Cerebellar nuclear complex (tissue), 1 donor: ENCODE data around the gene AKIRIN2.

Experiments used
- DNase-seq, 2 experiments: peaks; one replicate each; lab custom pipeline; 2025; lab: John Stamatoyannopoulos, UW

Gene AKIRIN2

GRCh38 chr6:87655824-87656223 lies 46.2 kb downstream of the AKIRIN2 start:
- no peak for DNase-seq

- no peak for DNase-seq
Measured at GRCh38 chr6:87654875-87655454, 47.1 kb downstream of the AKIRIN2 start.

- no peak for DNase-seq
Measured at GRCh38 chr6:87654122-87654521, 47.9 kb downstream of the AKIRIN2 start.

- no peak for DNase-seq
Measured at GRCh38 chr6:87653074-87653962, 48.7 kb downstream of the AKIRIN2 start.

GRCh38 chr6:87645080-87645479 lies 57.0 kb downstream of the AKIRIN2 start:
- no peak for DNase-seq

GRCh38 chr6:87641065-87641692 lies 60.9 kb downstream of the AKIRIN2 start:
- DNase-seq = no peak

GRCh38 chr6:87639373-87639772 lies 62.7 kb downstream of the AKIRIN2 start:
- DNase-seq = no peak

GRCh38 chr6:87637106-87637505 lies 64.9 kb downstream of the AKIRIN2 start:
- no peak for DNase-seq

GRCh38 chr6:87636315-87636714 lies 65.7 kb downstream of the AKIRIN2 start:
- no peak for DNase-seq

- DNase-seq = no peak
Measured at GRCh38 chr6:87633851-87634250, 68.2 kb downstream of the AKIRIN2 start.

GRCh38 chr6:87630746-87631145 lies 71.3 kb downstream of the AKIRIN2 start:
- DNase-seq = no peak

- no peak for DNase-seq
Measured at GRCh38 chr6:87628881-87629280, 73.2 kb downstream of the AKIRIN2 start.

- no peak for DNase-seq
Measured at GRCh38 chr6:87628424-87628823, 73.6 kb downstream of the AKIRIN2 start.
